ENCODE measurements around the gene NDEL1.

Gene NDEL1

GRCh38 chr17:8455665-8456209, 20.1 kb downstream of the NDEL1 start:
- DNase-seq (ENCODE audit: low read depth) = no peak

GRCh38 chr17:8458128-8458527, 22.4 kb downstream of the NDEL1 start:
- DNase-seq (ENCODE audit: low read depth) = no peak

- no peak for DNase-seq (ENCODE audit: low read depth)
Observed at GRCh38 chr17:8459107-8459506, 23.4 kb downstream of the NDEL1 start.

GRCh38 chr17:8459831-8460230, 24.1 kb downstream of the NDEL1 start:
- DNase-seq (ENCODE audit: low read depth) = no peak

GRCh38 chr17:8462564-8462963, 26.9 kb downstream of the NDEL1 start:
- DNase-seq (ENCODE audit: low read depth) = no peak

- no peak for DNase-seq (ENCODE audit: low read depth)
Observed at GRCh38 chr17:8463099-8463498, 27.4 kb downstream of the NDEL1 start.

- DNase-seq (ENCODE audit: low read depth) = no peak
Observed at GRCh38 chr17:8464941-8465340, 29.3 kb downstream of the NDEL1 start.

- DNase-seq (ENCODE audit: low read depth) = no peak
Observed at GRCh38 chr17:8465356-8465755, 29.7 kb downstream of the NDEL1 start.

- no peak for DNase-seq (ENCODE audit: low read depth)
Observed at GRCh38 chr17:8465759-8466158, 30.1 kb downstream of the NDEL1 start.

GRCh38 chr17:8466456-8466855, 30.8 kb downstream of the NDEL1 start:
- DNase-seq (ENCODE audit: low read depth) = no peak

- DNase-seq (ENCODE audit: low read depth) = no peak
Observed at GRCh38 chr17:8466873-8467272, 31.2 kb downstream of the NDEL1 start.

GRCh38 chr17:8467527-8467926, 31.8 kb downstream of the NDEL1 start:
- no peak for DNase-seq (ENCODE audit: low read depth)

- DNase-seq (ENCODE audit: low read depth) = no peak
Observed at GRCh38 chr17:8468127-8468526, 32.4 kb downstream of the NDEL1 start.

- DNase-seq (ENCODE audit: low read depth) = no peak
Observed at GRCh38 chr17:8468980-8469379, 33.3 kb downstream of the NDEL1 start.

- DNase-seq (ENCODE audit: low read depth) = no peak
Observed at GRCh38 chr17:8469964-8470363, 34.3 kb downstream of the NDEL1 start.

- no peak for DNase-seq (ENCODE audit: low read depth)
Observed at GRCh38 chr17:8470447-8471047, 34.9 kb downstream of the NDEL1 start.

GRCh38 chr17:8472663-8473062, 37.0 kb downstream of the NDEL1 start:
- no peak for DNase-seq (ENCODE audit: low read depth)

- DNase-seq (ENCODE audit: low read depth) = no peak
Observed at GRCh38 chr17:8473451-8474192, 37.9 kb downstream of the NDEL1 start.

GRCh38 chr17:8474826-8475225, 39.1 kb downstream of the NDEL1 start:
- DNase-seq (ENCODE audit: low read depth) = no peak

GRCh38 chr17:8475227-8475626, 39.5 kb downstream of the NDEL1 start:
- DNase-seq (ENCODE audit: low read depth) = no peak

GRCh38 chr17:8475781-8476180, 40.1 kb downstream of the NDEL1 start:
- DNase-seq (ENCODE audit: low read depth) = no peak

GRCh38 chr17:8476741-8477140, 41.1 kb downstream of the NDEL1 start:
- no peak for DNase-seq (ENCODE audit: low read depth)

GRCh38 chr17:8477171-8477570, 41.5 kb downstream of the NDEL1 start:
- DNase-seq (ENCODE audit: low read depth) = no peak

Measured in activated T-cell treated with anti-CD3 and anti-CD28 coated beads for 24 hours (primary cell).